ENCODE data around the gene FFAR2.
"Not testable (repeated sequence)": the region's sequence is repeated elsewhere in the genome, so short reads cannot be mapped to it uniquely, and the experiment has no call there.

The FFAR2 gene

GRCh38 chr19:35419046-35419445 lies 29.0 kb upstream of the FFAR2 start:
- peaks cover 0 to 6% (median 3%) of the 10 kb centered on the region in 3 experiments for H3K27me3 ChIP-seq (ENCODE audit: control insufficient read depth in 3 of 3, insufficient read depth in 3 of 3, low read depth in 1 of 3, low read length in 3 of 3)
- H2BK120ac ChIP-seq (ENCODE audit: low read depth, low read length) = no peak overlapping the region
- H3K23ac ChIP-seq (ENCODE audit: low read depth, low read length, poor library complexity) = no peak overlapping the region
- no peak overlapping the region for H3K4ac ChIP-seq (ENCODE audit: low read length)
- no peaks in the 10 kb centered on the region for H3K4me1 ChIP-seq (ENCODE audit: control insufficient read depth in 2 of 2, insufficient read depth in 1 of 2, low read depth in 1 of 2, low read length in 2 of 2)
- H3K36me3 ChIP-seq (replicated peaks in 1 of 2; ENCODE audit: control insufficient read depth in 2 of 2, insufficient read depth in 2 of 2, low read length in 2 of 2) = no peaks in the 10 kb centered on the region
- no peak overlapping the region for H2AK5ac ChIP-seq (ENCODE audit: low read depth, low read length)
- H3K18ac ChIP-seq (ENCODE audit: low read length) = no peak overlapping the region
- H3K79me1 ChIP-seq (ENCODE audit: low read depth, low read length) = no peaks in the 10 kb centered on the region
- no peak overlapping the region for H3K4me2 ChIP-seq (ENCODE audit: insufficient read depth, low read length, poor library complexity, severe bottlenecking)
- no peak for DNase-seq (ENCODE audit: low spot score)
- H4K8ac ChIP-seq (ENCODE audit: low read depth, low read length) = no peak overlapping the region
- no peak overlapping the region for H2BK15ac ChIP-seq (ENCODE audit: low read length)
- no peaks in the 10 kb centered on the region for H3K9me3 ChIP-seq (replicated peaks in 1 of 2; ENCODE audit: control insufficient read depth in 2 of 2, insufficient read depth in 1 of 2, low read depth in 1 of 2, low read length in 2 of 2)
- no peak overlapping the region for H3K27ac ChIP-seq (replicated peaks; ENCODE audit: low read length)
- H2AFZ ChIP-seq (ENCODE audit: low read length) = no peak overlapping the region
- H3K9ac ChIP-seq (ENCODE audit: low read depth, low read length, poor library complexity) = no peak overlapping the region
- H2BK12ac ChIP-seq (ENCODE audit: low read length) = no peak overlapping the region
- H3K4me3 ChIP-seq (ENCODE audit: low read length in 2 of 2) = no peak overlapping the region
- no peak overlapping the region for H3K14ac ChIP-seq (ENCODE audit: low read length)
- no CpG with 5 or more reads among the region's 3 CpGs for WGBS, 2 donors (ENCODE audit: extremely low coverage in 2 of 2, insufficient read length in 2 of 2, insufficient replicate concordance in 1 of 2)
- no peak overlapping the region for H2BK5ac ChIP-seq (ENCODE audit: low read length)
- no peak overlapping the region for H4K91ac ChIP-seq (ENCODE audit: low read depth, low read length, poor library complexity)

DNA sequence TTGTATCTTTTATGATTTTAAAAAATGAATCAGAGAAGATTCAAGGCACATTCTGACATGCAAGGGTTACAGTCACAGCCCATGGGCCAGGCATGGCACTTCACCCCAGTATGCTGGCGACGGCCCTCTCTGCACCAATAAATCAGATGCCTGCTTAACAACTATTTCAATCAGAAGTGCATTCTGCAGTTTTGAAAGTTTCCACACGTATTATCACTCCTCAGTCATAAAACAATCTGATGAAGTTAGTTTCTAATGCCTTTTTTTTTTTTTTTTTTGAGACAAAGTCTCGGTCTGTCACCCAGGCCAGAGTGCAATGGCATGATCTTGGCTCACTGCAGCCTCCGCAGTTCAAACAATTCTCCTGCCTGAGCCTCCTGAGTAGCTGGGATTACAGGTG lies 28.3 kb upstream of the FFAR2 start:
- H3K4me3 ChIP-seq (ENCODE audit: low read length in 2 of 2) = no peak overlapping the region
- no CpG with 5 or more reads among the region's 5 CpGs for WGBS, 2 donors (ENCODE audit: extremely low coverage in 2 of 2, insufficient read length in 2 of 2, insufficient replicate concordance in 1 of 2)
- H2BK15ac ChIP-seq (ENCODE audit: low read length) = no peak overlapping the region
- H3K79me1 ChIP-seq (ENCODE audit: low read depth, low read length) = no peaks in the 10 kb centered on the region
- peaks cover 0 to 6% (median 3%) of the 10 kb centered on the region in 3 experiments for H3K27me3 ChIP-seq (ENCODE audit: control insufficient read depth in 3 of 3, insufficient read depth in 3 of 3, low read depth in 1 of 3, low read length in 3 of 3)
- H4K91ac ChIP-seq (ENCODE audit: low read depth, low read length, poor library complexity) = no peak overlapping the region
- no peak overlapping the region for H2BK5ac ChIP-seq (ENCODE audit: low read length)
- no peak overlapping the region for H2BK120ac ChIP-seq (ENCODE audit: low read depth, low read length)
- no peak overlapping the region for H3K14ac ChIP-seq (ENCODE audit: low read length)
- no peak overlapping the region for H3K27ac ChIP-seq (replicated peaks; ENCODE audit: low read length)
- DNase-seq (ENCODE audit: low spot score) = no peak
- no peak overlapping the region for H3K18ac ChIP-seq (ENCODE audit: low read length)
- H3K9me3 ChIP-seq (replicated peaks in 1 of 2; ENCODE audit: control insufficient read depth in 2 of 2, insufficient read depth in 1 of 2, low read depth in 1 of 2, low read length in 2 of 2) = no peaks in the 10 kb centered on the region
- H3K36me3 ChIP-seq (replicated peaks in 1 of 2; ENCODE audit: control insufficient read depth in 2 of 2, insufficient read depth in 2 of 2, low read length in 2 of 2) = no peaks in the 10 kb centered on the region
- H3K4me1 ChIP-seq (ENCODE audit: control insufficient read depth in 2 of 2, insufficient read depth in 1 of 2, low read depth in 1 of 2, low read length in 2 of 2) = no peaks in the 10 kb centered on the region
- H2AFZ ChIP-seq (ENCODE audit: low read length) = no peak overlapping the region
- no peak overlapping the region for H3K4ac ChIP-seq (ENCODE audit: low read length)
- no peak overlapping the region for H3K4me2 ChIP-seq (ENCODE audit: insufficient read depth, low read length, poor library complexity, severe bottlenecking)
- H3K9ac ChIP-seq (ENCODE audit: low read depth, low read length, poor library complexity) = no peak overlapping the region
- no peak overlapping the region for H3K23ac ChIP-seq (ENCODE audit: low read depth, low read length, poor library complexity)
- no peak overlapping the region for H2AK5ac ChIP-seq (ENCODE audit: low read depth, low read length)
- H4K8ac ChIP-seq (ENCODE audit: low read depth, low read length) = no peak overlapping the region
- H2BK12ac ChIP-seq (ENCODE audit: low read length) = no peak overlapping the region

DNA sequence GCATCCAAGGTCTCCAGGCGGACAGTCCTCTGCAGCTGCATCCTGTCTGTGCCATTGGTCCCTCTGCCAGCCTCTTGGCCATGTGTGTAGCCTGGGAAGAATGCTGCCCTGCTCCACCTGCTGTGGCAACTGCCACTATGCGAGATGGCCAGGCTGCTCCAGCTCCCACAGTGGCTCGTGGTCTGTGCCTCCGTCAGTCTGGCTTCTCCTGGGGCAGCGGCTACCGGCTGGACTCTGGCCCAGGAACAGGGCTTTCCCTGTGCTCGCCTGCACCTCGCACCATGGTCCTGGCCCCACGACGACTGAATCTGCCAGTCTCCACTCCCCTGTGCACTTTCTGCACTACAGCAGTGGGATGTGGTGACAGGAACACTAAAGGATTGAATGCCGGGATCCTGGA lies 26.7 kb upstream of the FFAR2 start:
- peaks cover 0 to 5% (median under 1%) of the 10 kb centered on the region in 3 experiments for H3K27me3 ChIP-seq (ENCODE audit: control insufficient read depth in 3 of 3, insufficient read depth in 3 of 3, low read depth in 1 of 3, low read length in 3 of 3)
- DNase-seq (ENCODE audit: low spot score) = no peak
- peak overlapping the region; percentile 35 for H2BK12ac ChIP-seq (ENCODE audit: low read length)
- no peak overlapping the region for H2AFZ ChIP-seq (ENCODE audit: low read length)
- H4K8ac ChIP-seq (ENCODE audit: low read depth, low read length) = no peak overlapping the region
- no CpG with 5 or more reads among the region's 11 CpGs for WGBS, 2 donors (ENCODE audit: extremely low coverage in 2 of 2, insufficient read length in 2 of 2, insufficient replicate concordance in 1 of 2)
- peak overlapping the region; percentile 68 for H3K9ac ChIP-seq (ENCODE audit: low read depth, low read length, poor library complexity)
- peak overlapping the region; percentile 40 for H3K18ac ChIP-seq (ENCODE audit: low read length)
- H3K4me3 ChIP-seq (ENCODE audit: low read length in 2 of 2) = no peak overlapping the region
- H3K4ac ChIP-seq (ENCODE audit: low read length) = no peak overlapping the region
- H2BK5ac ChIP-seq (ENCODE audit: low read length) = no peak overlapping the region
- no peaks in the 10 kb centered on the region for H3K4me1 ChIP-seq (ENCODE audit: control insufficient read depth in 2 of 2, insufficient read depth in 1 of 2, low read depth in 1 of 2, low read length in 2 of 2)
- no peak overlapping the region for H2BK120ac ChIP-seq (ENCODE audit: low read depth, low read length)
- no peaks in the 10 kb centered on the region for H3K36me3 ChIP-seq (replicated peaks in 1 of 2; ENCODE audit: control insufficient read depth in 2 of 2, insufficient read depth in 2 of 2, low read length in 2 of 2)
- H3K23ac ChIP-seq (ENCODE audit: low read depth, low read length, poor library complexity) = no peak overlapping the region
- no peaks in the 10 kb centered on the region for H3K9me3 ChIP-seq (replicated peaks in 1 of 2; ENCODE audit: control insufficient read depth in 2 of 2, insufficient read depth in 1 of 2, low read depth in 1 of 2, low read length in 2 of 2)
- H2BK15ac ChIP-seq (ENCODE audit: low read length) = no peak overlapping the region
- no peaks in the 10 kb centered on the region for H3K79me1 ChIP-seq (ENCODE audit: low read depth, low read length)
- peak overlapping the region; percentile 58 for H2AK5ac ChIP-seq (ENCODE audit: low read depth, low read length)
- no peak overlapping the region for H3K27ac ChIP-seq (replicated peaks; ENCODE audit: low read length)
- H4K91ac ChIP-seq (ENCODE audit: low read depth, low read length, poor library complexity) = no peak overlapping the region
- H3K14ac ChIP-seq (ENCODE audit: low read length) = peak overlapping the region; percentile 83
- H3K4me2 ChIP-seq (ENCODE audit: insufficient read depth, low read length, poor library complexity, severe bottlenecking) = no peak overlapping the region

GRCh38 chr19:35423406-35423805 lies 24.7 kb upstream of the FFAR2 start:
- H2AFZ ChIP-seq (ENCODE audit: low read length); H3K9ac ChIP-seq (ENCODE audit: low read depth, low read length, poor library complexity); H2BK120ac ChIP-seq (ENCODE audit: low read depth, low read length); H2BK5ac ChIP-seq (ENCODE audit: low read length); DNase-seq (ENCODE audit: low spot score); H3K79me1 ChIP-seq (ENCODE audit: low read depth, low read length); H3K23ac ChIP-seq (ENCODE audit: low read depth, low read length, poor library complexity); H3K4me3 ChIP-seq (ENCODE audit: low read length in 2 of 2); H3K4me2 ChIP-seq (ENCODE audit: insufficient read depth, low read length, poor library complexity, severe bottlenecking); H3K18ac ChIP-seq (ENCODE audit: low read length); H2BK15ac ChIP-seq (ENCODE audit: low read length); H3K4ac ChIP-seq (ENCODE audit: low read length); H3K9me3 ChIP-seq (replicated peaks in 1 of 2; ENCODE audit: control insufficient read depth in 2 of 2, insufficient read depth in 1 of 2, low read depth in 1 of 2, low read length in 2 of 2); H3K27me3 ChIP-seq (ENCODE audit: control insufficient read depth in 3 of 3, insufficient read depth in 3 of 3, low read depth in 1 of 3, low read length in 3 of 3); H4K8ac ChIP-seq (ENCODE audit: low read depth, low read length); H3K14ac ChIP-seq (ENCODE audit: low read length); H3K27ac ChIP-seq (replicated peaks; ENCODE audit: low read length); H2BK12ac ChIP-seq (ENCODE audit: low read length); H3K36me3 ChIP-seq (replicated peaks in 1 of 2; ENCODE audit: control insufficient read depth in 2 of 2, insufficient read depth in 2 of 2, low read length in 2 of 2); H2AK5ac ChIP-seq (ENCODE audit: low read depth, low read length); H3K4me1 ChIP-seq (ENCODE audit: control insufficient read depth in 2 of 2, insufficient read depth in 1 of 2, low read depth in 1 of 2, low read length in 2 of 2); H4K91ac ChIP-seq (ENCODE audit: low read depth, low read length, poor library complexity): not testable (repeated sequence)
- WGBS, 2 donors (ENCODE audit: extremely low coverage in 2 of 2, insufficient read length in 2 of 2, insufficient replicate concordance in 1 of 2) = no CpG with 5 or more reads among the region's 7 CpGs

Measured in neuronal stem cell (in vitro differentiated cells).